ENCODE data around the gene TMED5. TPM values are rescaled to one million over a fixed set of nuclear protein-coding genes. Genes with fewer than 3 reads are reported as not detected.
A peak's percentile ranks its signal among the peaks of the same experiment; 100 is the strongest.
"Not testable (repeated sequence)": the region's sequence is repeated elsewhere in the genome, so short reads cannot be mapped to it uniquely, and the experiment has no call there.

Gene TMED5
- polyA plus RNA-seq, 1 of the 3 experiments (the other 2 are of a cell fraction): 24.2 TPM

- Histone ChIP-seq H3F3A (replicated peaks; ENCODE audit: insufficient read depth) (peaks cover 2% of the 10 kb centered on the region), H3K36me3 (replicated peaks in 1 of 2; ENCODE audit: control insufficient read depth in 1 of 2, insufficient read depth in 2 of 2, low read length in 1 of 2) (peaks cover 4 to 58% of the 10 kb centered on the region in 2 experiments), H3K9ac (no peak overlapping the region), H3K4me1 (ENCODE audit: control insufficient read depth in 1 of 2, insufficient read depth in 2 of 2, low read depth in 1 of 2, low read length in 1 of 2) (peaks cover 11 to 20% of the 10 kb centered on the region in 2 experiments; a peak in 3 of 4 replicates), H4K20me1 (ENCODE audit: insufficient read depth) (no peaks in the 10 kb centered on the region), H3K79me2 (ENCODE audit: insufficient read depth) (no peaks in the 10 kb centered on the region), H2AFZ (ENCODE audit: low read depth) (peak overlapping the region; percentile 30; the same call in 1 of the 2 replicates), H3K9me3 (no peaks in the 10 kb centered on the region), H3K4me2 (no peak overlapping the region), H3K27ac (ENCODE audit: low read depth in 2 of 2, low read length in 1 of 2) (peak overlapping the region; percentile 27 to 78), H3K9me2 (no peaks in the 10 kb centered on the region), H3K27me3 (ENCODE audit: insufficient read depth) (no peaks in the 10 kb centered on the region), H3K4me3 (ENCODE audit: low read depth in 2 of 2, low read length in 1 of 2) (no peak overlapping the region)
- POLR2A ChIA-PET: no interaction called here
- WGBS (ENCODE audit: low lambda C conversion rate): 61% methylated on average over 3 of the region's 3 CpGs
- CTCF ChIA-PET: interaction anchor here (1.1 to 2.1 kb wide), 2 partner anchors 14 to 82 kb away, joined by 3 to 7 read pairs; no protein-coding TSS in a partner anchor
- DNase-seq: no peak
- TF ChIP-seq RCOR1 (IDR thresholded peaks at IDR 0.05; ENCODE audit: low read length): no peak
- no peak for TF ChIP-seq YY1 (IDR thresholded peaks at IDR 0.05; ENCODE audit: low read depth)
- no peak for TF ChIP-seq JUND (IDR thresholded peaks at IDR 0.05)
- no peak for TF ChIP-seq SMC3 (IDR thresholded peaks at IDR 0.05; ENCODE audit: low read depth, low read length)
- TF ChIP-seq, protein P1, sequence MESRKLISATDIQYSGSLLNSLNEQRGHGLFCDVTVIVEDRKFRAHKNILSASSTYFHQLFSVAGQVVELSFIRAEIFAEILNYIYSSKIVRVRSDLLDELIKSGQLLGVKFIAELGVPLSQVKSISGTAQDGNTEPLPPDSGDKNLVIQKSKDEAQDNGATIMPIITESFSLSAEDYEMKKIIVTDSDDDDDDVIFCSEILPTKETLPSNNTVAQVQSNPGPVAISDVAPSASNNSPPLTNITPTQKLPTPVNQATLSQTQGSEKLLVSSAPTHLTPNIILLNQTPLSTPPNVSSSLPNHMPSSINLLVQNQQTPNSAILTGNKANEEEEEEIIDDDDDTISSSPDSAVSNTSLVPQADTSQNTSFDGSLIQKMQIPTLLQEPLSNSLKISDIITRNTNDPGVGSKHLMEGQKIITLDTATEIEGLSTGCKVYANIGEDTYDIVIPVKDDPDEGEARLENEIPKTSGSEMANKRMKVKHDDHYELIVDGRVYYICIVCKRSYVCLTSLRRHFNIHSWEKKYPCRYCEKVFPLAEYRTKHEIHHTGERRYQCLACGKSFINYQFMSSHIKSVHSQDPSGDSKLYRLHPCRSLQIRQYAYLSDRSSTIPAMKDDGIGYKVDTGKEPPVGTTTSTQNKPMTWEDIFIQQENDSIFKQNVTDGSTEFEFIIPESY (IDR thresholded peaks at IDR 0.05; ENCODE audit: borderline replicate concordance, low read depth): no peak
- no peak for TF ChIP-seq PBX3 (IDR thresholded peaks at IDR 0.05)
- TF ChIP-seq, protein P2, sequence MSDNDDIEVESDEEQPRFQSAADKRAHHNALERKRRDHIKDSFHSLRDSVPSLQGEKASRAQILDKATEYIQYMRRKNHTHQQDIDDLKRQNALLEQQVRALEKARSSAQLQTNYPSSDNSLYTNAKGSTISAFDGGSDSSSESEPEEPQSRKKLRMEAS (IDR thresholded peaks at IDR 0.05; ENCODE audit: low read depth): no peak
- no peak for TF ChIP-seq IRF3 (IDR thresholded peaks at IDR 0.05; ENCODE audit: low read depth, low read length)
- no peak for TF ChIP-seq NFIC (IDR thresholded peaks at IDR 0.05; ENCODE audit: borderline replicate concordance)
- TF ChIP-seq TAF1 (IDR thresholded peaks at IDR 0.05; ENCODE audit: borderline replicate concordance, low read depth, low read length): no peak
These were observed 41.7 kb upstream of the TMED5 start for GRCh38 chr1:93221913-93222312.

DNA sequence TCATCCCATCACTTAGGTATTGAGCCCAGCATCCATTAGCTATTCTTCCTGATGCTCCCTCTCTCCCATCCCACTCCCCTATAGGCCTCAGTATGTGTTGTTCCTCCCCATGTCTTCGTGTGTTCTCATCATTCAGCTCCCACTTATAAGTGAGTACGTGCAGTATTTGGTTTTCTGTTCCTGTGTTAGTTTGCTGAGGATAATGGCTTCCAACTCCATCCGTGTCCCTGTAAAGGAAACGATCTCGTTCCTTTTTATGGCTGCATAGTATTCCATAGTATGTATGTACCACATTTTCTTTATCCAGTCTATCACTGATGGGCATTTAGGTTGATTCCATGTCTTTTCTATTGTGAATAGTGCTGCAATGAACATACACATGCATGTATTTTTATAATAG lies 40.5 kb upstream of the TMED5 start:
- peaks cover 11 to 20% of the 10 kb centered on the region in 2 experiments; a peak in 3 of 4 replicates for H3K4me1 ChIP-seq (ENCODE audit: control insufficient read depth in 1 of 2, insufficient read depth in 2 of 2, low read depth in 1 of 2, low read length in 1 of 2)
- H3K9me3 ChIP-seq; H3K27ac ChIP-seq (ENCODE audit: low read depth in 2 of 2, low read length in 1 of 2); H3K79me2 ChIP-seq (ENCODE audit: insufficient read depth); H3K27me3 ChIP-seq (ENCODE audit: insufficient read depth); H3K4me2 ChIP-seq; H3K9ac ChIP-seq; H2AFZ ChIP-seq (ENCODE audit: low read depth); H3K4me3 ChIP-seq (ENCODE audit: low read depth in 2 of 2, low read length in 1 of 2); DNase-seq; POLR2A ChIA-PET; H4K20me1 ChIP-seq (ENCODE audit: insufficient read depth); H3K9me2 ChIP-seq; H3F3A ChIP-seq (replicated peaks; ENCODE audit: insufficient read depth): not testable (repeated sequence)
- WGBS (ENCODE audit: low lambda C conversion rate): 95% methylated on average over 5 of the region's 5 CpGs
- H3K36me3 ChIP-seq (replicated peaks in 1 of 2; ENCODE audit: control insufficient read depth in 1 of 2, insufficient read depth in 2 of 2, low read length in 1 of 2): peaks cover 4 to 53% of the 10 kb centered on the region in 2 experiments
- CTCF ChIA-PET: interaction anchor here (1.6 to 2.1 kb wide), 2 partner anchors 19 to 83 kb away, joined by 3 to 7 read pairs; no protein-coding TSS in a partner anchor
